H1 (cell line): ENCODE measurements around the gene TRIM9. TPM values are rescaled to one million over a fixed set of nuclear protein-coding genes. Genes with fewer than 3 reads are reported as not detected.
A peak's percentile ranks its signal among the peaks of the same experiment; 100 is the strongest.

ENCODE experiments used
- CTCF ChIA-PET: fragments of 300-600 bp; sonication (Branson Sonifier 250); formaldehyde crosslinking; loops from one replicate; lab custom pipeline; 2021; ENCODE audit not compliant: partially characterized antibody; lab: Charles Lee
- POLR2A ChIA-PET: fragments of 300-600 bp; sonication (Branson Sonifier 250); formaldehyde crosslinking; loops from one replicate; lab custom pipeline; 2021; ENCODE audit warnings: inconsistent platforms; ENCODE audit not compliant: partially characterized antibody; lab: Charles Lee
- DNase-seq, 2 experiments: peaks; one replicate each; pipeline versions ENCODE4 v3.0.0 to v3.0.0-alpha.2; 2010 to 2022; ENCODE audit warnings: low spot score in 2 of 2, low read depth in 1 of 2, mixed read lengths in 1 of 2
- FAIRE-seq: peaks from 2 replicates; lab custom pipeline; 2011; peaks lifted over from hg19 to GRCh38; lab: Jason Lieb, UNC
- H2AFZ ChIP-seq: 2 replicates; pipeline ENCODE4 v1.8.1; 2012; ENCODE audit warnings: low read length, inconsistent platforms
- H2AK5ac ChIP-seq: 2 replicates; pipeline ENCODE4 v1.6.1; 2013; ENCODE audit warnings: low read depth, low read length
- H2BK120ac ChIP-seq: replicated peaks from 2 replicates; pipeline ENCODE3; 2013; ENCODE audit warnings: low read depth, low read length, inconsistent platforms
- H2BK12ac ChIP-seq: 2 replicates; pipeline ENCODE4 v1.6.1; 2013; ENCODE audit warnings: low read depth, low read length
- H2BK15ac ChIP-seq: 2 replicates; pipeline ENCODE4 v1.6.1; 2013; ENCODE audit warnings: low read length
- H2BK20ac ChIP-seq: 2 replicates; pipeline ENCODE4 v1.6.1; 2013; ENCODE audit warnings: low read length
- H2BK5ac ChIP-seq: 2 replicates; pipeline ENCODE4 v1.6.1; 2013; ENCODE audit warnings: low read depth, low read length
- H3K14ac ChIP-seq: 2 replicates; pipeline ENCODE4 v1.6.1; 2013; ENCODE audit warnings: inconsistent platforms; ENCODE audit not compliant: insufficient read length
- H3K18ac ChIP-seq: 2 replicates; pipeline ENCODE4 v1.6.1; 2013; ENCODE audit warnings: low read length; ENCODE audit errors: extremely low read depth
- H3K23ac ChIP-seq: 2 replicates; pipeline ENCODE4 v1.6.1; 2013; ENCODE audit warnings: inconsistent platforms; ENCODE audit not compliant: insufficient read length
- H3K23me2 ChIP-seq: 2 replicates; pipeline ENCODE4 v1.6.1; 2013; ENCODE audit warnings: low read depth, low read length
- H3K27ac ChIP-seq: 2 replicates; pipeline ENCODE4 v1.6.1; 2011; ENCODE audit warnings: low read depth, low read length, inconsistent platforms
- H3K27me3 ChIP-seq, 4 experiments: replicated peaks in 1 of 4; 1 replicate in 1 of 4; 2 replicates in 3 of 4; pipeline versions ENCODE4 v1.6.1 to v1.8.1; 2011 to 2013; ENCODE audit warnings: low read length in 3 of 4, mild to moderate bottlenecking in 3 of 4, inconsistent platforms in 2 of 4, mixed read lengths in 2 of 4, moderate library complexity in 1 of 4; ENCODE audit not compliant: control insufficient read depth in 3 of 4, insufficient read depth in 3 of 4; ENCODE audit errors: extremely low read depth in 1 of 4
- H3K36me3 ChIP-seq, 4 experiments: 2 replicates each; pipeline versions ENCODE4 v1.6.1 to v1.8.1; 2011 to 2013; ENCODE audit warnings: mild to moderate bottlenecking in 4 of 4, low read length in 3 of 4, moderate library complexity in 2 of 4, control low read depth in 1 of 4, inconsistent platforms in 1 of 4; ENCODE audit not compliant: insufficient read depth in 4 of 4, control insufficient read depth in 2 of 4
- H3K4ac ChIP-seq: replicated peaks from 2 replicates; pipeline ENCODE3; 2013; ENCODE audit warnings: low read length, low read depth, mixed read lengths, inconsistent platforms; ENCODE audit not compliant: insufficient read length
- H3K4me1 ChIP-seq, 4 experiments: replicated peaks in 1 of 4; 1 replicate in 1 of 4; 2 replicates in 3 of 4; pipeline versions ENCODE4 v1.6.1 to v1.8.1; 2011 to 2013; ENCODE audit warnings: low read length in 3 of 4, inconsistent platforms in 2 of 4, mixed read lengths in 1 of 4; ENCODE audit not compliant: insufficient read depth in 4 of 4, control insufficient read depth in 3 of 4
- H3K4me2 ChIP-seq, 2 experiments: 2 replicates each; pipeline versions ENCODE4 v1.6.1 to v1.8.1; 2011 to 2013; ENCODE audit warnings: low read depth in 2 of 2, low read length in 2 of 2, control low read depth in 1 of 2, inconsistent platforms in 1 of 2, mild to moderate bottlenecking in 1 of 2; ENCODE audit not compliant: insufficient read depth in 1 of 2
- H3K4me3 ChIP-seq, 4 experiments: fragments of 200-600, 300-600 bp in 1 of 4; sonication (generic), shearing (Covaris generic), sonication (Bioruptor Twin) in 1 of 4; 2 replicates each; pipeline versions ENCODE4 v1.5.1 to v1.8.1; 2011 to 2016; ENCODE audit warnings: low read length in 4 of 4, low read depth in 3 of 4, control low read depth in 2 of 4, inconsistent platforms in 2 of 4, mild to moderate bottlenecking in 2 of 4, mixed read lengths in 1 of 4, moderate library complexity in 1 of 4; ENCODE audit not compliant: insufficient read depth in 2 of 4; ENCODE audit errors: extremely low read depth in 1 of 4
- H3K56ac ChIP-seq: replicated peaks from 2 replicates; pipeline ENCODE3; 2013; ENCODE audit warnings: low read depth, mild to moderate bottlenecking, mixed read lengths, low read length, inconsistent platforms; ENCODE audit not compliant: insufficient read length
- H3K79me1 ChIP-seq: 2 replicates; pipeline ENCODE4 v1.6.1; 2013; ENCODE audit warnings: low read depth, low read length, control low read depth
- H3K79me2 ChIP-seq, 2 experiments: 2 replicates each; pipeline versions ENCODE4 v1.6.1 to v1.8.1; 2012 to 2013; ENCODE audit warnings: low read length in 2 of 2, mild to moderate bottlenecking in 2 of 2, inconsistent platforms in 1 of 2; ENCODE audit not compliant: insufficient read depth in 2 of 2, control insufficient read depth in 1 of 2
- H3K9ac ChIP-seq, 4 experiments: replicated peaks in 1 of 4; 1 replicate in 1 of 4; 2 replicates in 3 of 4; pipeline versions ENCODE4 v1.6.1 to v1.8.1; 2011 to 2013; ENCODE audit warnings: low read depth in 3 of 4, low read length in 3 of 4, control low read depth in 2 of 4, mild to moderate bottlenecking in 2 of 4, moderate library complexity in 2 of 4, inconsistent platforms in 1 of 4; ENCODE audit errors: extremely low read depth in 1 of 4
- H3K9me3 ChIP-seq, 2 experiments: 2 replicates each; pipeline versions ENCODE4 v1.6.1 to v1.8.1; 2012 to 2013; ENCODE audit warnings: mild to moderate bottlenecking in 2 of 2, moderate library complexity in 2 of 2, control low read depth in 1 of 2, inconsistent platforms in 1 of 2, low read depth in 1 of 2, low read length in 1 of 2, mixed read lengths in 1 of 2; ENCODE audit not compliant: insufficient read depth in 2 of 2
- H4K20me1 ChIP-seq, 2 experiments: replicated peaks in 1 of 2; 2 replicates each; pipeline versions ENCODE3 to v1.8.1; 2011 to 2013; ENCODE audit warnings: inconsistent platforms in 2 of 2, low read length in 2 of 2, mild to moderate bottlenecking in 1 of 2; ENCODE audit not compliant: insufficient read depth in 2 of 2, control insufficient read depth in 1 of 2
- H4K5ac ChIP-seq: 2 replicates; pipeline ENCODE4 v1.6.1; 2013; ENCODE audit warnings: low read length, low read depth, mixed read lengths, inconsistent platforms; ENCODE audit not compliant: insufficient read length
- H4K8ac ChIP-seq: 2 replicates; pipeline ENCODE4 v1.8.0; 2013; ENCODE audit warnings: mild to moderate bottlenecking, moderate library complexity, low read length, inconsistent platforms; ENCODE audit not compliant: insufficient read depth; ENCODE audit errors: extremely low read depth
- H4K91ac ChIP-seq: replicated peaks from 2 replicates; pipeline ENCODE3; 2013; ENCODE audit warnings: low read length, mixed read lengths, inconsistent platforms; ENCODE audit not compliant: insufficient read length
- CHD1 ChIP-seq: IDR thresholded peaks from 2 replicates; pipeline ENCODE4 v1.6.1; 2012; ENCODE audit warnings: low read depth, low read length, improper control_type of control experiment
- CHD2 ChIP-seq: IDR thresholded peaks from 2 replicates; pipeline ENCODE4 v1.6.1; 2012; ENCODE audit warnings: low read length, improper control_type of control experiment
- E2F6 ChIP-seq: IDR thresholded peaks from 2 replicates; pipeline ENCODE4 v1.6.1; 2012; ENCODE audit warnings: inconsistent platforms
- EGR1 ChIP-seq: IDR thresholded peaks from 2 replicates; pipeline ENCODE4 v1.6.1; 2011; ENCODE audit warnings: low read depth, low read length, borderline replicate concordance
- GABPA ChIP-seq: IDR thresholded peaks from 2 replicates; pipeline ENCODE4 v1.6.1; 2011; ENCODE audit warnings: mild to moderate bottlenecking, low read length, moderate library complexity, borderline replicate concordance; ENCODE audit not compliant: insufficient read depth
- HDAC6 ChIP-seq: IDR thresholded peaks from one replicate; pipeline ENCODE4 v1.7.1; 2012; ENCODE audit warnings: low read depth, mild to moderate bottlenecking, inconsistent platforms, low read length, moderate library complexity
- JUND ChIP-seq: IDR thresholded peaks from 2 replicates; pipeline ENCODE4 v1.6.1; 2011; ENCODE audit warnings: mild to moderate bottlenecking, improper control_type of control experiment, low read length
- KDM5A ChIP-seq: fragments of 200-600 bp; IDR thresholded peaks from 2 replicates; pipeline ENCODE4 v1.7.1; 2012; ENCODE audit warnings: mild to moderate bottlenecking, low read length, inconsistent platforms, mixed read lengths
- POLR2AphosphoS5 ChIP-seq: IDR thresholded peaks from 2 replicates; pipeline ENCODE4 v1.6.1; 2011; ENCODE audit warnings: low read depth, low read length
- POU5F1 ChIP-seq: IDR thresholded peaks from 2 replicates; pipeline ENCODE4 v1.6.1; 2011; ENCODE audit warnings: low read depth, mild to moderate bottlenecking, low read length, moderate library complexity
- YY1 ChIP-seq: IDR thresholded peaks from 2 replicates; pipeline ENCODE4 v1.6.1; 2011; ENCODE audit warnings: low read depth, mild to moderate bottlenecking, low read length
- WGBS, 2 experiments: shearing (Covaris generic) in 1 of 2; methylation state at CpG; one replicate each; pipeline versions ENCODE4 v1.1.6 to v1.1.7; 2013 to 2015; ENCODE audit warnings: low lambda C conversion rate in 2 of 2, mixed read lengths in 2 of 2, inconsistent platforms in 1 of 2, low coverage in 1 of 2, missing lambda C conversion rate in 1 of 2; ENCODE audit not compliant: insufficient replicate concordance in 2 of 2, insufficient coverage in 1 of 2, insufficient read length in 1 of 2; ENCODE audit errors: extremely low coverage in 1 of 2, missing lambda C conversion rate in 1 of 2; 5-methylcytosine and 5-hydroxymethylcytosine counted together
- polyA plus RNA-seq, 7 experiments: library from polyadenylated mRNA; depleted of rRNA in 3 of 7; stranded (reverse) in 5 of 7; unstranded in 2 of 7; fragments of >200 nt in 5 of 7; fragments of 200-250 nt in 2 of 7; gene quantifications; 1 replicate in 5 of 7; 2 replicates in 1 of 7; 4 replicates in 1 of 7; pipeline versions ENCODE4 v1.2.1 to v1.2.3, GENCODE V29; 2011 to 2013; ENCODE audit warnings: missing spikeins in 2 of 7, mixed read lengths in 2 of 7
- total RNA-seq: library from RNA; stranded (reverse); fragmentation: NEBNext Ultra II Directional; extraction: Animal tissue kit (Norgen Biotek cat#: 25700); gene quantifications from 2 replicates; pipeline ENCODE4 v1.2.1, GENCODE V29; 2021

TRIM9 gene
- total and polyA plus RNA-seq, 2 of the 8 experiments (the other 6 are each of a cell fraction or from before 2014, with no cell fraction given): 2.7 to 5.4 TPM

GRCh38 chr14:50984036-50984710 lies 110.7 kb downstream of the TRIM9 start:
- H3K79me1 ChIP-seq: no peaks in the 10 kb centered on the region
- H3K9me3 ChIP-seq: no peaks in the 10 kb centered on the region
- no peak overlapping the region for H2BK12ac ChIP-seq
- POLR2A ChIA-PET: no interaction called here
- H2BK5ac ChIP-seq: no peak overlapping the region
- no peak overlapping the region for H4K8ac ChIP-seq
- H3K4ac ChIP-seq: no peak overlapping the region
- H3K9ac ChIP-seq: no peak overlapping the region
- H3K27ac ChIP-seq: no peak overlapping the region
- H2AFZ ChIP-seq: no peak overlapping the region
- no peak overlapping the region for H2BK20ac ChIP-seq
- TF ChIP-seq CHD2: no peak
- TF ChIP-seq CHD1: no peak
- no peak for TF ChIP-seq JUND
- no peak for TF ChIP-seq YY1
- TF ChIP-seq HDAC6: no peak
- no peak for TF ChIP-seq POU5F1
- no peak for TF ChIP-seq GABPA
- no peak for TF ChIP-seq POLR2AphosphoS5
- TF ChIP-seq E2F6: no peak
- no peak for TF ChIP-seq KDM5A
- no peak for TF ChIP-seq EGR1
- H4K5ac ChIP-seq: no peak overlapping the region
- H3K14ac ChIP-seq: no peak overlapping the region
- no peak overlapping the region for H2BK120ac ChIP-seq
- no peak overlapping the region for H3K23ac ChIP-seq
- 36% methylated on average over 2 of the region's 2 CpGs; no CpG with 5 or more reads in 1 of the 2 experiments for WGBS, 2 experiments
- CTCF ChIA-PET: interaction anchor here (0.9 kb wide), 1 partner anchor 76 kb away, joined by 3 read pairs; no protein-coding TSS in a partner anchor
- H2BK15ac ChIP-seq: no peak overlapping the region
- H4K91ac ChIP-seq: no peak overlapping the region
- H3K18ac ChIP-seq: no peak overlapping the region
- DNase-seq (no peak), FAIRE-seq (no peak)
- H3K4me3 ChIP-seq: no peak overlapping the region
- H3K56ac ChIP-seq: no peak overlapping the region
- no peaks in the 10 kb centered on the region for H3K27me3 ChIP-seq
- peaks cover 2 to 13% (median 9%) of the 10 kb centered on the region in 4 experiments; a peak in 4 of 7 replicates for H3K4me1 ChIP-seq
- H2AK5ac ChIP-seq: no peak overlapping the region
- H4K20me1 ChIP-seq: no peaks in the 10 kb centered on the region
- H3K79me2 ChIP-seq: no peaks in the 10 kb centered on the region
- H3K4me2 ChIP-seq: peak overlapping the region in 1 of 2 experiments; percentile 52; a peak in 2 of 4 replicates
- H3K23me2 ChIP-seq: no peaks in the 10 kb centered on the region
- H3K36me3 ChIP-seq: no peaks in the 10 kb centered on the region
